Activated T-cell treated with anti-CD3 and anti-CD28 coated beads, Interleukin-2, amount 50 U/mL, for 1 hour (primary cell): Measurements from ENCODE around the gene FRRS1L.
"Not testable (repeated sequence)": the region's sequence is repeated elsewhere in the genome, so short reads cannot be mapped to it uniquely, and the experiment has no call there.

Source experiments
- DNase-seq: peaks from one replicate; pipeline ENCODE4 v3.0.0-alpha.2; 2020

FRRS1L gene

GRCh38 chr9:109126671-109127070, 40.4 kb downstream of the FRRS1L start:
- not testable (repeated sequence) for DNase-seq

GRCh38 chr9:109124121-109124520, 42.9 kb downstream of the FRRS1L start:
- DNase-seq: no peak

- DNase-seq: no peak
These were observed 44.1 kb downstream of the FRRS1L start for GRCh38 chr9:109122726-109123621.

- no peak for DNase-seq
These were observed 45.7 kb downstream of the FRRS1L start for GRCh38 chr9:109121232-109121796.

GRCh38 chr9:109120204-109120789, 46.8 kb downstream of the FRRS1L start:
- no peak for DNase-seq

GRCh38 chr9:109119439-109120203, 47.4 kb downstream of the FRRS1L start, which contains the start of gene TMEM245:
Gene TMEM245 (minus strand): TSS chr9:109119947. CDS start chr9:109119913, 34 bp downstream.
- DNase-seq: peak; percentile 90

- no peak for DNase-seq
These were observed 48.1 kb downstream of the FRRS1L start for GRCh38 chr9:109118808-109119438.

GRCh38 chr9:109117856-109118807, 48.9 kb downstream of the FRRS1L start:
- peak; percentile 38 for DNase-seq

- DNase-seq: no peak
These were observed 51.0 kb downstream of the FRRS1L start for GRCh38 chr9:109115931-109116526.

- DNase-seq: no peak
These were observed 52.4 kb downstream of the FRRS1L start for GRCh38 chr9:109114670-109115069.

GRCh38 chr9:109113892-109114609, 53.0 kb downstream of the FRRS1L start:
- DNase-seq: no peak

- no peak for DNase-seq
These were observed 53.8 kb downstream of the FRRS1L start for GRCh38 chr9:109113254-109113653.

- no peak for DNase-seq
These were observed 56.6 kb downstream of the FRRS1L start for GRCh38 chr9:109110329-109111021.

- no peak for DNase-seq
These were observed 57.1 kb downstream of the FRRS1L start for GRCh38 chr9:109109967-109110328.

- no peak for DNase-seq
These were observed 58.7 kb downstream of the FRRS1L start for GRCh38 chr9:109108318-109108717.

- no peak for DNase-seq
These were observed 59.4 kb downstream of the FRRS1L start for GRCh38 chr9:109107402-109108240.

GRCh38 chr9:109101810-109102209, 65.2 kb downstream of the FRRS1L start:
- DNase-seq: no peak

- DNase-seq: no peak
These were observed 65.8 kb downstream of the FRRS1L start for GRCh38 chr9:109101202-109101595.
